ENCODE data around the gene FOXK1.

Gene FOXK1

DNA sequence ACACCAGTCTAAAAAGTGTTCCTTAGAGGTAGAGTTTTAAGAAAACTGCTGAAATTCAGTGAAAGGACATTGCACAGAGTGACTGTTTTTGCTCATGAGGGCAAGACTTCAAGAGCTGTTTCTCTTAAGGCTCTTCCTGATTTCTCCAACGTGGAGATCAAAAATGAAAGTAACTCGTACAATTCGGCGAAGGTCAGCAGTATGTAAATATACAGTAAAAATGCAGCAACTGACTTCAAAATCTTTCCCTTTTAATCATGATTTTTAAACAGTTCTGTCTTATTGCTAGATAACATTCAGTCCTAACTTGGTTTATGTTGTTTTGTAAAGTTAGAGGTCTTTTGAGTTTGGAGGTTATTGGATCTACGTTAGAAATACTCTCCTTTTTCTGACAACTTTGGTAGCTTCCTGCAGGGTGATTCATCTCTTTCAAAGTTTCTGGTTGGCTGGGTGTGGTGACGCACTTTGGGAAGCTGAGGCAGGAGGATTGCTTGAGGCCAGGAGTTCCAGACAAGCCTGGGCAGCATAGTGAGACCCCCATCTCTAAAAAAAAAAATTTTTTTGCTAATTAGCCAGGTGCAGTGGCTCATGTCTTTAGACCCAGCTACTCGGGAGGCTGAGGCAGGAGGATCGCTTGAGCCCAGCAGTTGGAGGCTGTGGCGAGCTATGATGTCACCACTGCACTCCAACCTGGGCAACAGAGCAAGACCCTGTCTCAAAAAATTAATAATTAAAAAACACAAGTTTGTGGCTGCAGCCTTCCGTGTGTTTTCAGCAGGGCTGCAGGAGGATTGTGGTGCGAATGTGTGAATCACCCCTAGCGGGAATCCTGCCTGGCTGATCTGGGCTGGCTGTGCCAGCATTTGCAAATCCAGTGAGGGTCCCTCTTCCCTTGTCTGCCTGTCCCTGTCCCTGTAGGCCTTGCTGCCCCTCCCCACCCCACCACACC, 64.2 kb downstream of the FOXK1 start:
- peak; percentile 76 for DNase-seq

DNA sequence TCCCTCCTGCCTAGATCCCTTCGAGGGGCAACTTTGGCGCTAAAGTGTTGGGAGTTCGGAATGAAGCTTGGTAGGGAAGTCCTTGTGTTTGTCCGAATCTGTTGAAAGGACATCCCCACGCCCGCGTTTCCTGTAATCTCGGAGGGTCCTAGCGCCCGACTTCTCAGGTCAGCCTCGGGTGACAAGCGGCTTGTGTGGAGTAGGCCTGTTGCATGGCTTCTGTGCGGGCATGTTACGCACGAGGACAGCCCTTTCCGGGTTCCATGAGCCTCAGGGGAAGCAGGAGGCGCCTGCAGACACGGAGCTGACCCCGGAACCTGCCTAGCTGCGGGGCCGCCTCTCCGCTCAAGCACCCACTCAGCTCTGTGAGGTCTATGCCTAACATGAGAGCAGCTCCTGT, 64.9 kb downstream of the FOXK1 start:
- no peak for DNase-seq

DNA sequence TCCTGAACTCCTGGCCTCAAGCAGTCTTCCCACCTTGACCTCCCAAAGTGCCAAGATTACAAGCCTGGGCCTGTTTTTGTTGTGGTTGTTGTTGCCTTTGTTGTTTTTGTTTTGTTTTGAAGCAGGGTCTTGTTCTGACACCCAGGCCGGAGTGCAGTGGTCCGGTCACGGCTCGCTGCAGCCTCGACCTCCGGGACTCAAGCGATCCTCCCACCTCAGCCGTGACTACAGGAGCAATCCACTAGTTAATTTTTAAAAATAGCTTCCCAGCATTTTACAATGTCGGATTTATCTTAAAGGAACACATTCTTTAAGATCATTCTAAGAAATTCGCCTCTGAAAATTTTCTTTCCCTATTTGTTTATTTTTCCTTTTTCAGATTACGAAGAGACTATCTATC, 65.7 kb downstream of the FOXK1 start:
- DNase-seq: no peak

DNA sequence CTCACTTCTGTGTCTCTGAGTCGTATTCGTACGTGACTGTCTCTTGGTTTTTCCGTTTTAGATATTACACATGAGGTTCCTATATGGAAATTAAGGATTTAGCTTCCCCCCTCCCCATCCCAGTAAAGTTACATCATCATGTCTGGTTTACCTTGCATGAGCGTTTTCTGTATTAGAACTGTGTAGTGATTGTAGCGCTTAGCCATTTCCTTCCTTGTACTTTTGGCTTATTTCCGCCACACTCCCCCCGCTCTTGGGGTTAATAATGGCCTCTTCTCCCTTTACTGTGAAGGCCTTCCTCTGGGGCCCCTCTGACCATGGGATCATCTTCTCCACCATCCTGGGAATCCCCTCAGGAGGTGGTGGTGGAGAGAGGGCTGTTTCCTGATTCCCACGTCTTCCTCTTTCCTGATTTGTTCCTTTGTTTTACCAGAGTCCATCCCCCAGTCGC, 66.2 kb downstream of the FOXK1 start:
- no peak for DNase-seq

DNA sequence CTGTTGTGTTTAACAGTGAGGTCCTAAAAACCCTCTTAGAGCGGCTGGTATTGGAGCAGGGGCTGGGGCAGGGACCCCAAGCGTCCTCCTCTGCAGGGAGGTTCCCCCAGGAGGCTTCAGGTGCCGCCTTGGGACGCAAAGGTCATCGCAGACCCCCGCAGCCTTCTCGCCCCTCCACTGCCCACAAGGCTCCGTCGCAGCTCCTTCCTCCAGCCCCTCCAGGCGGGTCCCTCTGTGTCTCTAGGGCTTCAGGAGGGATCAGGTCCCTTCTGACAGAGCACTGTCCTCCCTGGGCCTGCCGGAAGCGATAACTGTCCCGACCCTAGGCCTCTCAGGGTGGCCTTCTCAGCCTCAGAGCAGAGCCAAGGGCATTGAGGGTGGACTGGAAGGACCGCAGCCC, 67.3 kb downstream of the FOXK1 start:
- DNase-seq: no peak

DNA sequence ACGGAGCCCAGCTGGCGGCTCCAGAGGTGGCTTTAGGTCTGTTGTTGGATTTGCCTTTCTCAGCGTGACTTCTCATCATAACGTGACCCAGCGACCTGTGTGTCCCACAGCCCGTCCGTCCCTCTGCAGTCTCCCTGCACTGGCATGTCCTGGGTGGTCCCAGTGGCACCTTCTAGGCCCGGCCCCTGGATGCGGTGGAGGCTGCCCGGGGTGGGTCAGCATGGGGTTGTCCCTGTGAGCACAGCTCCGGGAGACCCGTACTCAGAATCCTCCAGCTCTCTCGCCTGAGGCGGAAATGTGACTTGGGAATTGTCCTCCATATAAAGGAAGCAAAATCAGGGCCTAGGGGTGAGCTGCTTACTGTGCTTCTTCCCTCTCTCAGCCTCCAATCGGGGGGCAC, 67.7 kb downstream of the FOXK1 start:
- no peak for DNase-seq

DNA sequence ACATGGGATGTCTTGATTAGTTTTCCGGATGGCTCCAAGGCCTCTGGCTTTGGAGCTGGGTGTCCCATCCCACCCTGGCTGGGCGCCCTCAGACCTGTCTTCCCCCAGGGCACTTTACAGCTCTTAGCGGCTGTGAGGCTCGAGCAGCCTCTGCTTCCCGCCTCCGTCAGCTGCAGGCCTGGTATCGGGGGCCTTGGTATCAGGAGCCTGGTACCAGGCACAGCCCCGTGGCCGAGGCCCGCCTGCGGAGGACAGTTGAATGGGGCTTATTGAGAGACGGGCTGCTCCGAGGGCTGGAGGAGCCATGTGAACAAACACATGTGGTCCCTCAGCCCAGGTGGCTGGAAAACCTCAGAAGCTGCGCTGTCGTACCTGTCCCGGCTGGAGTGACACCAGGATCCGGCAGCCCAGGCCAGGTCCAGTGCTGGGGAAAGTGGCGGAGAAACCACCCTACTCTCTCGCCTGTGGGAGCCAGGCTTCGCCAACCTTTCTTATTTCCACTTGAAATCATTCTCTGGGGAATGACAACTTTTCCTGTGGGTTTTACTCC, 69.4 kb downstream of the FOXK1 start:
- no peak for DNase-seq

DNA sequence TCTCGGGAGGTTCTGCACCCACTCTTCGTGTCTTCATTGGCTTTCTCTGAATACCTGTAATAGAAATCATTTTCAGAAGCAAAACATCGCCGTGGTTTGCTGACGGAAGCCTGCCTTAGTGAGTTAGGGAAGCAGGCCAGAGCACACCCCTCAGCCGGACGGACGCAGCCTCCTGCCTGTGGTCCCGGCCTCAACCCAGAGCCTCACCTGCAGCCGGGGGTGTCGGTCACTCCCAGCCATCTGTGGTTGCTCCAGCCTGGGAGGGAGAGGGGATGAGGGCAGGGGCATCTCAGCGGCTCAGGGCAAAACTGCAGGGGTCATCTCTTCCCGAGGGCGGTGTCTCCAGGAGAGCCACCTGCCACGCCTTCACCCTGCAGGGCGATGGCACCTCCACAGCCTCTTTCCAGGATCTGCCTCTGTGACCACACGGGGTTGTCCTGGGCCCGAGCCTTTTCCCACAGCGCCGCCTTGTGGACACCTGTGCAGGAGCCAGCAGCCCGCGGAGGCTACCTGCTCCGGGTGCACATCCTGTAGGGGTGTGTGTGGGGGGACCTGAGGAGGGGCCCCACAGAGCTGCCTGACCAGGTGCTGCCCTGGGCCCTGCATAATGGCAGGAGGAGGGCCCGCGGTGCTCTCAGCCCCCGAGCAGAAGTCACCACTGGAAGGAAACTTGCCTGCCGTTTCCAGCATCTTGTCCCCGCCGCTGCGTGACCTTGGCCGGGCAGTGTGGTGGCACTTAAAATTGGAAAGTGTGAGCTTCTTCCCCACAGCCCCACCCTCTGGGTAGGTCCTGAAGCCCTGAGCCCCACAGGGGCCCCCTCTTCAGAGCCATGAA, 71.7 kb downstream of the FOXK1 start:
- DNase-seq: peak; percentile 77

DNA sequence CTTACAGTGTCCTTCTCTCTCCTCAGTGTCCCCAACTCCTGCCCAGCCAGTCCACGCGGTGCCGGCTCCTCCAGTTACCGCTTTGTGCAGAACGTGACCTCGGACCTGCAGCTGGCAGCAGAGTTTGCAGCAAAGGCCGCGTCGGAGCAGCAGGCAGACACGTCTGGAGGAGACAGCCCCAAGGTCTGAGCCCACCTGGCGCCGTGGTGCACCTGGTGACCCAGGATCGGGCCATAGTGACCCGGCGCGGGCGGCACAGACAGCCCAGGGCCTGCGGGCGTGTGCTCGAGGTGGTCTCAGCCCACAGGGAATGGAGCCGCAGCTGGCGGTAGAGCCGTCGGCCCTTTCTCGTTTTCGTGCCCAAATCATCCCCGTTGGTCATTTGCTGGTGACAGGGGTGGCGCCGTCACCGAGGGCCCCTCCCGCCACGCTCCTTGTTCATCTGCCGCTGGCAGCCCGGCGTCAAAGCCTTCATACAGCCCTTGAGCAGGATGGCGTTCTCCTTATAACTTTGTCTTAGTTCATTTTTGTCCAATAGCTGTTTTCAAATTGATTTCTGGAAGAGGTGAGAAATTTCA, 72.4 kb downstream of the FOXK1 start:
- no peak for DNase-seq

DNA sequence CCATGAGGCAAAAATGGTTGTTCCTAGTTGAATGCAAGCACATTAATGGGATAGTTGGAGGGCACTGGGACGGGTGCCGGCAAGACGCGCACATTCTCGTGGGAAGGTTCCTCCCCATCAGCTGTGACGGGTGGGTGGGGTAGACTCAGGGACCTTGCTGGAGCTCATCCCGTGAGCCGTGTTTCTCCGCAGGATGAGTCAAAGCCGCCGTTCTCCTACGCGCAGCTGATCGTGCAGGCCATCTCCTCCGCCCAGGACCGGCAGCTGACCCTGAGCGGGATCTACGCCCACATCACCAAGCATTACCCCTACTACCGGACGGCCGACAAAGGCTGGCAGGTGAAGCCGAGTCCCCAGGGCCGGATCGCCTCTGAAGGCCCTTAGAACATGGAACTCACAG, 73.0 kb downstream of the FOXK1 start:
- DNase-seq: no peak

DNA sequence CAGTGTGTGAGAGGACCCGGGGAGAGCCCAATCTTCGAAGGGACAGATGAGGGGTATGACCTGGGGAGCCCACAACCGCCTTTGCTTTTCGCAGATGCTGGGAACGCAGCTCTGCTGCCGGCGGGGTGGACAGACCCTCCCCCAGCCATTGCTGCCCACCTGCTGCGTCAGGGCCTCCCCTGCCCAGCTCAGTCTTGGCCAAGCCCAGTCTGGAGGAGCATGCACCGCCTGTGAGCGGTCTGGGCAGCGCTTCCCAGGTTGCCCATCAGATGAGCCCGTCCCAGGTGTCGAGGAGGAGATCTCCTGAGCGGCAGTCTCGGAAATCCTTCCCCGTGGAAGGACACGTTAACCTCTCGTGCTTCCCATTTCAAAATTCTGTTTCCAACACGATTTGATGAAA, 76.0 kb downstream of the FOXK1 start:
- DNase-seq: no peak

DNA sequence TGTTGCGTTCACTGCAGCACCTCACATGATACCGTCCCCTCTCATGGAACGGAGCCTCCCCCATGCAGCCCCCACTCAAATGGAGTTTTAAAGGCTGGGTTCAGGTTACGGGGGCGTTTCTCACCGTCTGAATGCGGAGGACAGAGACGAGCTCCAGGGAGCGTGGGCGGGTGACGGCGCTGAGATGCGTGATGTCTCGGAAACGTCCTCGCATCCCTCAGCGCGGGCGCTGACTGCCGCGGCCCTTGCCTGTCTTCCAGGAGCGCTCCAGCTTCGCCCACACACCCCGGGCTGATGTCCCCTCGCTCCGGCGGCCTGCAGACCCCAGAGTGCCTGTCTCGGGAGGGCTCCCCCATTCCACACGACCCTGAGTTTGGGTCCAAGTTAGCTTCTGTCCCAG, 76.7 kb downstream of the FOXK1 start:
- DNase-seq: no peak

DNA sequence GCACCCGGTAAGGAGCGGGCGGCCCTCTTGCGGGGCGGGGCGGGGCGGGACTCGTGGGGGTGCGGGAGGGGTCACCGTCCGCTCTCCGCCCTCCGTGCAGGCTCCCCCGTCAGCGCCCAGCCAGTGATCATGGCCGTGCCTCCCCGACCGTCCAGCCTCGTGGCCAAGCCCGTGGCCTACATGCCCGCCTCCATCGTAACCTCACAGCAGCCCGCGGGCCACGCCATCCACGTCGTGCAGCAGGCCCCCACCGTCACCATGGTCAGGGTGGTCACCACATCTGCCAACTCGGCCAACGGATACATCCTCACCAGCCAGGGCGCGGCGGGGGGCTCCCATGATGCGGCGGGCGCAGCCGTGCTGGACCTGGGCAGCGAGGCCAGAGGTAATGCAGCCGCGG, 77.1 kb downstream of the FOXK1 start:
- no peak for DNase-seq

DNA sequence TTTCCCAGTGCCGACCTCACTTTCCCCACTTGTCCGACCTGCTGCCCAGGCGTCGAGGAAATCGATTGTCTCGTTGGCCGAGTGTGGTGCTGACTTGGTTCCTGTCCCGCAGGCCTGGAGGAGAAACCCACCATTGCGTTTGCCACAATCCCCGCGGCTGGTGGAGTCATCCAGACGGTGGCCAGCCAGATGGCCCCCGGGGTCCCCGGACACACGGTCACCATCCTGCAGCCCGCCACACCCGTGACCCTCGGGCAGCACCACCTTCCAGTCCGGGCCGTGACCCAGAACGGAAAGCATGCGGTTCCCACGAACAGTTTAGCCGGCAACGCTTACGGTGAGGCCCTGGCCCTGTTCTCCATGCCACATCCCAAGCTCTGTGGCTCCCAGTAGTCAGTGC, 78.9 kb downstream of the FOXK1 start:
- DNase-seq: no peak

DNA sequence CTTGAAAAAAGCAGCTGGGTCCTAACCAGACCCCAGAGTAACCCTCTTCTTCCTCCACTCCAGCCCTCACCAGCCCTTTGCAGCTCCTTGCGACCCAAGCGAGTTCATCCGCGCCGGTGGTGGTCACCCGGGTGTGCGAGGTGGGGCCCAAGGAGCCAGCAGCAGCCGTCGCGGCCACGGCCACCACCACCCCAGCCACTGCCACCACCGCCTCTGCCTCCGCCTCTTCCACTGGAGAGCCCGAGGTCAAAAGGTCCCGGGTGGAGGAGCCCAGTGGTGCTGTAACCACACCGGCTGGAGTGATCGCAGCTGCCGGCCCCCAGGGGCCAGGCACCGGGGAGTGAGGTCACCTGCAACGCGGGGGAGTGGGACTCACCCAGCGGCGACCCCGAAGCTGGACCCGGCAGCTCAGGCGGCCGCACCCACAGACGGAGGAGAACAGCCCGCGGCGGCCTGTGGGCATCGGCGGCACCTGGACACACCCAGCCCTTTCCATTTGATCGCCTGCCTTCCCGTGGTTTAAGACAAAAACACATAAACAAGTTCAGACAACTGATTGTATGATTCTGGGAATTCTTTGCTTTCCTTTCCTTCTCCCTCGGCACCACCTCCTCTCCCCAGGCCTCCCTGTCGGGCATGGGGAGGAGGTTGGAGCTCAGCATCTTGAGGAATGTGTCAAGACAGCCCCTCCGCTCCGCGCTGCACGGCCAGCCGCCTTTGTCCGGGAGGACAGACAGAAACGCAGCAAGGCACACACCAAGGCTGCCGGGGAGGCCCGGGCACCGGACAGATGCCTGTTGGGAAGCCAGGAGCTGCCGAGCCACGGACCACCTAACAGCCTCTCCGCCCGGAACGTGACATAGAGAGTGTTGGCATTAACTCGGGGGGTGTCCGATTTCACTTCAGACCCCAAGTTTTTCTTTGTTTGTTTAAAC, 80.3 kb downstream of the FOXK1 start:
- no peak for DNase-seq

DNA sequence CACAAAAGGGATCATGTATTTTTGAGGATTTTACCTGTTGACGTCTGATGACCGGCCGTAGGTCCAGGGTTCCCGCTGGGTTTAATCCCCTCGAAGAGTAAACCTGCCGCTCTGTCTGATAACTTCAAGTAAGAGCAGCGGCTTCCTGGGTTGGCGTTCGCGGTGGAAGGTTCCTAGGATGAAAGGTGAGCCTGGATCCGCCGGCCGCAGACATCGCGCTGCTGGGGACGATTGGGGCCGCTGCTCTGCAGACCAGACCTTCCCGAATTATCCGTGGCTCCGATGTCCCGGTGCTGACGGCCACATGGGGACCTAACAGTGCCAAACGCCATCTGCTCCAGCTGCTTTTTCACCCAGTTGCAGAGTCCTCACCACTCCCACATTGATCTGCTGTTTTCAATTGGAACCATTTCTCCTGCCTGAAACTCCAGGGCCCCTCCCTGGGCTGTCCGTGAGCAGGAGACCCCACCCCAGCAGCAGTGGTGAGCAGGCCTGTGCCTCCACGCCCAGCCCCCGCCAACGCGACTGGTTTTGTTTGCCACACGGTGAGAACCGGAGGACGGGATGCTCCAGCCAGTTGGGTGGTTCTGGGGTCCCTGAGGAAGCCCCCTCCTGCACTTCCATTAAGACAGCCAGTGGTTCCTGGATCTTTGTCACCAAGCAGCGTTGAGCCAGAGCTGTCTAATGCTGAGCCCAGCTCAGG, 81.1 kb downstream of the FOXK1 start:
- no peak for DNase-seq

DNA sequence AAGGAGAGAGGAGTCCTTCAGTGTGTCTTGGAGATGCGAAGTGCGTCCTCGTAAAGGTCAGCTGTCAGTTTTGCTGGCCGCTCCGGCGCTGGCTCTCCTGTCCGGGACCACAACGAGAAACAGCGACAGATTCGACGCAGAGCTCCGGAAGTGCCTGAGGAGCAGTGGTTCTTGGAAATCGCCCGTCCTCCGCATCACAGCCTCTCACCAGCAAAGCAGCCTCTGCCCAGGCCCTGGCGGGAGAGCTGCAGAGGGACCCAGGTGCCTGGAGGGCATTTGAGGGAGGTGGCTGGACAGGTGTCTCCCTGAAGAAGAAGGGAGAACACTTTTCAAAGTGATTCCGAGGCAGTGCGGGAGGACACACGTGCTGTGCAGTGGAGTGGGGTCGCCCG, 81.7 kb downstream of the FOXK1 start:
- no peak for DNase-seq

DNA sequence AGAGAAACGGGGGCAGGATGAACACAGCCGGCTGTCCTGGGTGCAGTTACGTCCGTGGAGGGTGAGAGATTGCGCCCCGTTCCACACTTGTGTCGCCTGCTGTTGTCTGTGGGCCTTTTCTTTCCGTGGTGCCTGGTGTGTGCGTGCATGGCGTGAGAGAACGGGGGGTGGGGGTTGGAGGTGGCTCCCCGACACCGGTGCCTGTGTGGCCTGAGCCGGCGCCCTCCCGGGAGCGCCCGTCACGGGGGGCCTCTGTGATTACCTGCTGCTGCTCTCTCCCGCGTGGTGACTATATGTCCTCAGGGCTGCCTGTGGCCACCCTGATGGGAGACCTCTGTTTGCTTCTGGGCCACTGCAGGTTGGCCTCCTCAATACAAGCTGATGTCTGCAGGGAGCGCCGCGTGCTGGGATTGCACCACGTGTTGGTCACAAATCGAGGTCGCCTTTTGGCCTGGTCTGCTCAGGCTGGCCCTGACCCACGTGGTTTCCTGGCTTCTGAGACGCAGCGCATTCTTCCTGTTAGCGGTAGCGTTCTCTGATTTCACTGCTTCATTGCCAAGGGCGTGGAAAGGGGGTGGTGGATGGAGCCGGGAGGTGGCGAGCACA, 82.4 kb downstream of the FOXK1 start:
- DNase-seq: no peak

DNA sequence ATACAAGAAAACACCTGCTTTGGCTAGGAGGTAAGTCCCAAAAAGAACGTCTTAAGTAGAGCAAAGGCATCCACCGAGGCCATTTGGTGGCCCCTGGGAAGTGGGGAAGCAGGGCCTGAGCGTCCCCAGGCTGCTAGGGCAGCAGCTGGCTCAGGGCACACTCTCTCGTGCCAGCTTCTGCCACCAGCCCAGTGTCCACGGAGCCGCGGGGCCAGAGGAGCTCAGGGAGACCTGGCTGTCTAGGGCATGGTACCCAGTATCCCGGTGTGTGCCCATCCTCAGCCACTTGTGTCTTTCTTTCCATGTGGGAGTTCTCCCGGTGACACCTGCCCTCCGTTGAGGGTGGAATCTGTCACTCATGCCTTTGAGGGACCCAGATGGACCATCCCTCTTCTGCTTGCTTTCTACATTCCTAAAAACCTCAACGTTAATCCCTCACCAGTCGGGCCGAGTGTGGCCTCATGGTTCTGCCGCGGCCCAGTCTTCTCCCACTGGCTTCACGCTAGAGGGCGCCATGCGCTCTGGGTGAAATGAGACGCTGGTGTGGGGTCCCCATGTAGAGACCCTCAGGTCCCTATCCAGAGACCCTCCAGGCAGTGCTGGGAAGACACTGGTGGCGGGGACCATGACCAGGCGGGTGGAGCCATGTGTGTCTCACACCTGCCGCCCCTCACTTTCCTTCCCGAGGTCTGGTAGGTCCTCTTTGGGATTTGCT, 83.8 kb downstream of the FOXK1 start:
- DNase-seq: no peak

All from NCI-H226 (cell line).